Fibroblast of the aortic adventitia (primary cell): ENCODE results near the gene MEG3. TPM values are rescaled to one million over a fixed set of nuclear protein-coding genes. Genes with fewer than 3 reads are reported as not detected.

Experiments
- DNase-seq: peaks from one replicate; pipeline ENCODE4 v3.0.0-alpha.2; 2010; ENCODE audit warnings: low read depth
- H3K4me3 ChIP-seq: 2 replicates; pipeline ENCODE4 v1.5.1; 2011; ENCODE audit warnings: low read depth, mild to moderate bottlenecking, control low read depth, low read length, moderate library complexity
- CTCF ChIP-seq: IDR thresholded peaks from 2 replicates; pipeline ENCODE4 v1.5.1; 2011; ENCODE audit warnings: mild to moderate bottlenecking, low read length, control low read depth, inconsistent platforms; ENCODE audit not compliant: insufficient read depth
- small RNA-seq: library from RNA; depleted of rRNA; stranded (forward); fragments of <200 nt; gene quantifications from one replicate; pipeline ENCODE3, GENCODE V24; 2012
- total RNA-seq: library from RNA; depleted of rRNA; stranded (reverse); fragments of >200 nt; gene quantifications from 2 replicates; pipeline ENCODE4 v1.2.3, GENCODE V29; 2012; ENCODE audit warnings: low replicate concordance

Gene MEG3
- total RNA-seq, 1 donor: 155 TPM

GRCh38 chr14:100907240-100907639 is 81.3 kb downstream of the MEG3 start:
- no peak for TF ChIP-seq CTCF
- no peak for DNase-seq
- H3K4me3 ChIP-seq: no peak overlapping the region

- no peak for DNase-seq
- TF ChIP-seq CTCF: no peak
- no peak overlapping the region for H3K4me3 ChIP-seq
Observed at GRCh38 chr14:100909439-100909838, 83.5 kb downstream of the MEG3 start.

Small RNA genes within 50 kb of the gene (small RNA-seq; reads per million reads assigned to genes)
- gene AL117190.3: not detected
- gene MIR127: not detected
- not detected for gene MIR136
- gene MIR2392: not detected
- 16.4 reads per million, percentile 95 among the genes with 10 or more reads in this experiment for gene MIR337
- gene MIR431: not detected
- gene MIR432: not detected
- gene MIR433: not detected
- gene MIR493: 74.6 reads per million, percentile 97 among the genes with 10 or more reads in this experiment
- gene RF01928: not detected
- gene RF02145: not detected
- 4.2 reads per million, percentile 86 among the genes with 10 or more reads in this experiment for gene SNORD112

Other genes with a start within 250 kb of the MEG3 start
- 0.18 and 0.33 TPM in 2 replicates for gene BEGAIN, start 238.7 kb upstream of the MEG3 start, total RNA-seq
- gene DLK1, start 99.2 kb upstream of the MEG3 start, total RNA-seq: 0.09 TPM in 1 of 2 replicates, not detected in the other
- gene RTL1, start 77.6 kb downstream of the MEG3 start, total RNA-seq: not detected in 2 replicates